GM19240 (cell line): ENCODE data around the gene KIF16B.
A peak's percentile ranks its signal among the peaks of the same experiment; 100 is the strongest.

Source experiments
- DNase-seq: peaks from one replicate; pipeline ENCODE4 v3.0.0; 2011; ENCODE audit warnings: low spot score; ENCODE audit not compliant: insufficient read length

KIF16B gene

DNA sequence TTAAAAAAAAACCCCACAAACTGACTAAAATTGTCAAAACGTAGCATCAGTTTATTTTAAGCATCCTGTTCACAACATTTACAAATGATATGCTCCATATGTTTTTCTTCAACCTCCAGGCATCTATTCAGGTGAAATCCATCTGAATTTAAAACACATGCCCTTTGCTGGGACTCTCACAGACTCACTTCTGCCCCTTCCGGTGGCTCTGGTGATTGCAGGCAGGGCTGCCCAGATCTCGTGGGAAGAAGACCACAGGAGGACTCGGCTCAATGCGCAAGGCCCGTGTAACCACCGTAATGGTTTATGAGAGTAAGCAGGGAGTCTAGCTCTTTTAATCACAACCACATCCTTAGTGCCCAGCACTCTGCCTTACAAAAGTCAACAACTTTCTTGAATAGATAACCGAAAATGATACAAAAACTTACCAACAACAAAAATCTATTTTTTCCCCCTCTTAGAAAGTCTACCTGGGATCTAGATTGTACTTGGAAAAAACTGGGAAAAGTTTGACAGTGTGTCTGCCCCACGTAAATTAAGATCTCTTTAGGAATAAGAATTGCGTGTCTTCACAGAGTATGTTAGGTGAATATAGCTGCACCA, 139.1 kb downstream of the KIF16B start:
- DNase-seq: peak; percentile 10

DNA sequence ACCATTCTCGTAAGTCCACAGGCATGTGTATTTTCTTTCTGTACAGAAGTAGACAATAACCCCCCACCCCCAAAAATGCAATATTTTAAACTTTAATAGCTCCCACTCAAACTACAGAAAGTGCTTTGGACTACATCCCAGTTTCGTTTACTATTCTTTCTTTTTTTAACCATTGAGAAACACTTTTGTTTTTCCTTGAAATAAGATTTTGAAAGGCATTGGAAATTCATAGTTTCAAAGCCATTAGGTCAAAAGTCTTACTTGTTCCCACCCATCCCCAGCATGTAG, 140.0 kb downstream of the KIF16B start:
- DNase-seq: no peak

DNA sequence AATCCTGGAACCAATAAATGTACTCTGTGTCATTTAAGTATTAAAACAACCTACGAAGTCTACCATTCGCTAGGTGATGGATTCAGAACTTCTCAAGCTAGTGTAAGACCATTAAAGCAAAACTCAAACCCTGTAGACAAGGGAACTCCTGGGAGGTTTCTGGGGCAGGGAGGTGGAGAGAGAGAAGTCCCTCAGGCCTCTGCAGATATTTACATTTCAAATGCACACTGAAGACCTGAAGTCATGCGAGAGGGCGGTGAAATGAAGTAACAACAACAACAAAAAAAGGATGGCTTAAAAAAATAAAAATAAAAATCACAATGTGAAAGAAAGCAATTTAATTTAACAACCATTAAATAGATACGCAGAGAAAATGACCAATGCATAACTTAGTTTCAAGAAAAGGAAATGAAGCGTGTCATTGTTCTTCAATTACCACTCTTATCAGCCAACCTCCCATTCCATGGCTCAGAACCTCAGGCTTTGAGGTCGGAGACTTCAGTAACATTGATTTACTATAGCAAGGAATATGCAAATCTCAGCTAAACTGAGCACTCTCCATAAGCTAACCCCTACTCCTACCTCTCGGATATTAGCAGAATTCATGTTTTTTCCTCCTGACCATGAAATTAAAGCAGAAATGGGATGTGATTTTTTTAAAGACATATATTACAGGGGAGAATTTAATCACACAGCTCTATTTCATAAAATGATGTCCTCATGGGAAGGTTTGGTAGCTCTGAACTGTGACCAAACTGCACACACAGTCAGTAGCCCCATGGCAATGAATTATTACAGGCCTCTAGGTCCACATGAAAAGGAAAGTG, 140.6 kb downstream of the KIF16B start:
- no peak for DNase-seq

DNA sequence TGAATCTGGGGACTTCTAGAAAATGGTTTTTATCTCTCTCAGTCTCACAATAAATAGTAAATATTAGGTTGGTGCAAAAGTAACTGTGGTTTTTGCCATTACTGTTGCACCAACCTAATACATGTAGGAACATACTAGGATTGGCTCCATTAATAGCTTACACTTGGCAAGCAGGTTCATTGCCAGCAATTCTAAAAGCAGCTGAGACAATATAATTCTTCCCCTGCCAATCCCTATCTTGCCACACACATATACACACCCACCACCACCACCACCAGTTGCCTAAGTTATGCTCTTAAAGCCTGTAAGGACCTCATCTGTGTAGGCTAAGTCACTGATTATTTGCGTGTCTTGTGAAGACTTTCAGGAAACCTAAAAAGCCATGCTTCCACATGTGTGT, 145.1 kb downstream of the KIF16B start:
- no peak for DNase-seq

DNA sequence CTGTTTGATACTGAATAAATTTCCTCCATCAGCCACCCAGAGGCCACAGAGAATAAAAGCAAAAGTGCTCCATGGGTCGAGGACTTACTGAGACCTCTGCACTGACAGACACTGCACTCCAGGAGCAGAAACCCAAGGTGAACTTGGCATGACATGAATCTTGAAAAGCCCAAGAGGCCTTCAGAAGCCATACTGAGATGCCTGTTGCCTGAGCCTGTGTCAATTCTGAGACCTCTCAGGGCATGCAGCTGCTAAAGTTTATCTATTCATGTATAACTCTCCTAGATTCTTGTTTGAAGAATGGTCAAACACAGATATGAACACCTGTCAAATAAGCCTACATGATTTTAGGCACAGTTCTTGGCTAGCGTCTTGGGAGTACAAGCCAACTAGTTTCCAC, 145.7 kb downstream of the KIF16B start:
- no peak for DNase-seq

DNA sequence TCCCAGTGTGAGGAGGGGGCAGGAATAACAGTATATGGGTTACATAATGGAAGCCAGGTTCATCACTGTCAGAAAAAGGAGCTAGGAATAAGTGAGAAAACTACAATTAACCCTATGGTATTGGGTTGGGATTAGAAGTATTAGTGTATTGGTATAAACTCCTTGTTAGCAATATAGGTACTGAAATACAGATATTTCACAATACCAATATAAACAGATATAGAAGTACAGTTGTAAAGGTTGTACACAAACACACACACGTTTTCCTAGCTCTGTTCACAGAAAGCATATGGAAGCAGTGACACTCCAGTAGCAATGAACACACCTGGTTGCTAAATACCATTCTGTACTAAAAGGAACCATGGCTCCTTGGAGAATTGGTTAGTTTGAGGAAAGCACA, 148.5 kb downstream of the KIF16B start:
- no peak for DNase-seq

DNA sequence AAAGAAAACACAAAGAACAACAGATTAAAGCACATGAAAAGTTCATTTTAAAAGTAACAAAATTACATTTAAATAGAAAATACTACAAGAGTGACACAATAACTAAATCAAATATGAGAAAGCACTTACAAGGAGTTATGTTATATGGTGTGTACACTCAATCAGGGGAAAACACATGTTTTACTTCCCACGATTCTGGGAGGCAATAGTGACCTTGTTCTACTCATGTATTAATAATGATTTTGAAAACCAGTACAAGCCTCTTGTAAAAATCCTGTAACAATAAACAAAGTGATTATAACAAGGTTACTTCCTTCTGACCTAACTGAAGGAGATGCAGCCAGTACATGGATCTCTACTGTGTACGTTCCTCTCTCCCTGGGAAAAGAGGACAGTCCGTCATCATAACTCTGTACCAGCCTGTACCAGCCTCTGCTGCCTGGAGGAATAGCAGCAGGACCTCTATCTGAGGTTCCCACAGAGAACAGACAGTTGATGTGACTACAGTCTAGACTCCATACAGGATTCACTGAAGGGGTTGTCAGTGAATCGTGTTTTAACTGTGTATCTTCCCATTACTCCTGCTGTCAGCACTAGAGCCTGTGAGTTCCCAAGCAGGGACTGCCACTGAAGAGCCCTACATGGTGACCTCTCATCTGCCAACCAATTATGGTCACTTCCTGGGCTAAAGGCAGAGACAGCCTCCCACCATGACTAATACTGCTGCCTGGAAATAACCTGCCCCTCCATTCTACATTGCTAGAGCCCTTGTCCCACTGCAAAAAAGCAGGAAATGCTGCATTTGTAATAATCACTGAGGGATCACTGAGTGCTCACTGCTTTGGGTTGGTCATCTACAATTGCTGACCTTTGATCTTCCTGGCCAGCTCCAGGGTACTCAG, 149.7 kb downstream of the KIF16B start:
- DNase-seq: no peak

DNA sequence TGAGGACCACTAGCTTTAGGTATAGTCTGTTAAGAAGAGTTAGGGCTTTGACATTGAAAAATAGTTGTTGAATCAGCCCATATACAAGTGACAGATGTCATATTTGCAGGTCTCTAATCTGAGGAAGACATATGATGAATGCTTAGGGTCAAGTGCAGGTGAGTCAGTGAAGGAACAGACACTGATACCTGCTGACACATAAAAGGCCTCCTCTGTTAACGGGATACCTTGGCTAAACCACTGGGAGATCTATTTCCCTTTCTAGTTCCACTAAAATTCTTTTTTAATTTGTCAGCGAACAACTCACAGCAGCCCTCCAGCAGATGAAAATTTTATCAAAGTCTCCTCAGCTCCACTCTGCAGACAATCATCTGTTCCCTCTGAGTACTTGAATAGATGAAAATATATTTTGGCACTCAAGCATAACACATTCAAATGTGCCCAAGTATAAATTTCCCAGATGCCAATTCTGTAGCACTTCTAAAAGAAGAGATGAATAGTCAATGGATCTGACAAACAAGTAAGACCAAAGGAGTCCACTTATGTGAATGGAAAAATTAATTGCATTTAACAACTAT, 154.0 kb downstream of the KIF16B start:
- no peak for DNase-seq

DNA sequence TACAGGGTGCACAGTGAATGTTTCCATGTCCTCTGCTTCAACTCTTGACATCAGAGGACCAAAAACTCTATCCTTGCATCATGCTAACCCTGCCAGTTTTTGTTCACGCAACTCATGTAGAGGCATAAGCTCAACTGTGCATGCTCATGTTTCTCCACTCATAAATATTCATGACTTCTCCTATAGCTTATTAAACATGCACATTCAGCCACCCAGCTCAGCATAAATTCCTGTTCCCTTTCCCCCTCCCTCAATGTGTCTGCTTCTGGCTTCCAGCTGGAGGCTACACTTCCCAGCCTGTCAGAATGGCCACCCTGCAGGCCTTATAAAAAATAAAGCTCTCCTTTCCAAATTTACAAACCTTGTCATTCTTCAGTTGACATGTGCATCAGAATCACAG, 154.6 kb downstream of the KIF16B start:
- DNase-seq: no peak

DNA sequence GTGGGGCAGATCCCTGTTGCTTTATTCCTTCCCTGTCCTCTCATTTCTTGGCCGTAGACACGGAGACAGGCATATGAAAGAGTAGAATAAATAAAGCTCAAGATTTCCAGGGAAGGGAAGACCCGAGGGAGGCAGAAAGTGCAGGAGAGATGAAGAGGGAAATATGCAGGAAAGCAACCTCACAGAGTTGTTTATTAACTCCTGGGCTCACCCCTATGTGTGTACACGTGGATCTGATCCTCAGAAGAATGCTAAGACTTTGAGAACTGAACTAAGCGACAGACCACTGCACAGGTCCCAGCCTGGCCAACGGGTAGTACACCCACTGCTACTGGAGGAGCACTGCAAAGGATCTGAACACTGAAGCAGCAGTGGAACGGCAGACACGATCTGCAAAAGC, 156.2 kb downstream of the KIF16B start:
- DNase-seq: no peak

DNA sequence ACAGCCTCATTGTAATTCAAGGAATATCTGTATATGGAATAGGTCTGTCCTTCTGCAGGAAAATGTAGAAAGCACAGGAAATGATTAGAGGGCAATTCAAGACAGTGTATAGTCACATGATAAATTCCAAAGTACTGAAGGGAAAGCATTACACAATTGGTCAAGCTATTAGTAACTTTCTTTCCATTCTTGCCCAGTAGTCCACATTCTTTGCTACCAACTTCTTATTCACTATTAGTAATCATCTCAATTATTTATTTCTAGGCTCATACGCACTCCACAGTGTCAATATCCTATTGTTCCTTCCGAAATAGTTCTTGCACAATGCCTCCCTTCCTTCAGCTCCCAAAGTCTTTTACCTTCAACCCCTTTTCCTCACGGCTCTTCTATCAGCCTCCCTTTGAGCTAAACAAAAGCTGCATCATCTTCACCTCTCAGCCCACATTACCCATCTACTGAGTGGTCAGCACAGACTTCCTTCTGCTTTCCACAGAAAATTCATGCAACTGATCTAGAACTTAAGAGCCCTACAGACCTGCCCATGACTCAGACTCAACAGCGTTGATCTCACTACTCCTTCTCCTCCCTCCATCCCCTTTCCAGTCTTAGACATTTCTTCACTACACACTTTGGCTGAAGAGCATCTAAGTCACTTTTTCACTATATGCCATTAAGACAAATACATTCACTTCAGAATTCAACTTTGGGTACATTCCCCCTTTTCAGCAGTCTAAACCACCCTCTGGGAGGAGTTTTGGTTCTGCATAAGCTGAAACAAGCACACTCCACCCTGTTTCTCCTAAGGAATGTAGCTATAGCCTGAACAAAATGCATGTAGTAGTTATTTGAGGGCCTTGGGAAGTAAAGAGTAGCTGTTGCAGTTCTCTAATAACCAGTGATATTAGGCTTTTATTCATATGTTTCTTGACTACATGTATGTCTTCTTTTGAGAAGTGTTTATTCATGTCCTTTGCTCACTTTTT, 157.9 kb downstream of the KIF16B start:
- no peak for DNase-seq

DNA sequence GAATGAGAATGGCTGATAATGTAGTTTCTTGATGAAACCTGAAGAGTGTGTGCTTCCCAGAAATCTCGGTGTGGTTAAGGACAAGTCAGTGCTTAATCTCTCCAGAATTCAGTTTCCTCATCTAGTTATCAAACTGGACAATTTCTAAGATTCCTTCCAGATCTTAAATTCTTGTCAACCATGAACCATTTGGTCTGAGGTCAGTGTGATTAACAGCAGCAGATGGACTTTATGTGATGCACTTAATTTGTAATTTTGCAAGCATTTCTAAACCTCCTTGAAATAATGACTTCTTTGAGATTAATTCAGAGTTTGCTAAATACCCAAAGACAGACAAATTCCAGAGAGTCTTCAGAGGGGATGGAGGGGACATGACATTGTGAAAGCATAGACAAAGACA, 160.3 kb downstream of the KIF16B start:
- DNase-seq: no peak

DNA sequence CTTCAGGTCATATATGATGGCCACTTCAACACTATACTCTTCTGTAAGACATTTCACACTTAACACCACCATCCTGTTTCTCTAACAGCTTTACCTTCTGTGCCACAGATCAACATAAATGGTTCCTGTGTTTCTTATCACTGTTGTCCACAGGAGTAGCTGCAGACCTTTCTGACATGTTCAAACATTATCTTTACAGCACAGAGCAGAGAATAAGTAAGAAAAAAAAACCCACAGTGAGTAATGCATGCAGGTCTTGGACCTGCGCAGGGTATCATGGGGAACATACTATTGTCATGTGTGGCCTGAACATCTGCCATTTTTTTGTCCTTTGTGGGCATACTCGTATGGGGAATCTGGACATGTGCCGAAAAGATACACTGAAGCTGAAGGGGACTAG, 161.9 kb downstream of the KIF16B start:
- DNase-seq: no peak

DNA sequence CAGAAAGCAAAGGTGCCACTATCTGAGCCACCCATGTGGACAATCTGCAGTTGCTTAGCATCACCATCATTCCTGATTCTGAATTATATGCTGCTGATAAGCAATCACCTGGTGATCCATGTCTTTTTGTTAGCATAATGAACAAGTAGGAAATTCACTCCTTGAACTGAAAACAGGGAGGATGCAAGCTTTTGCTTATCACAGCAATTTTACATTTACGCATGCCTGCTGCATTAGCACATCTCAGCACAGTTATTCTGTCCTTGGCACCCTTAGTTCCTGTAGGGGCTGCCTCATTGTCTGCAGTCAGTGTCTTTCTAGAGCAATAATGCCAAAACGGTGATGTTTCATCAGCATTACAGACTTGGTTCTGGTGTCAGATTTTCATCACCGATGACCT, 162.6 kb downstream of the KIF16B start:
- DNase-seq: no peak

DNA sequence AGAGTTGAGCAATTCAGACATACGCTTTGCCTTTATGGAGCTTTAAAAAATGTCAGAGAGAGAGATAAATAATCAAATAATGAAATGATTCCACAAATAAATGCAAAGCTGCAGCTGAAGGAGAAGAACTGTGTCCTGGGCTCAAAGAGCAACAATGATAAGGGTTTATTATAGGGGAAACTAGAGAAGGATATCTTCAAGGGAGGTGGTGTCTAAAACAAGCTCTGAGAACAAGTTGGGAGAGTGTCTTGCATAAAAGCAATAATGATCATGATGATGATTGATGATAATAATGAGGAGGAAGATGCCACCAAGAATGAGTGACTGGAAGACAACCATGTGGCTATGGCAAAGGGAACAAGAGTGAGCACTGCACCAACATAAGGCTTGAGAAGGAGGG, 164.3 kb downstream of the KIF16B start:
- no peak for DNase-seq

DNA sequence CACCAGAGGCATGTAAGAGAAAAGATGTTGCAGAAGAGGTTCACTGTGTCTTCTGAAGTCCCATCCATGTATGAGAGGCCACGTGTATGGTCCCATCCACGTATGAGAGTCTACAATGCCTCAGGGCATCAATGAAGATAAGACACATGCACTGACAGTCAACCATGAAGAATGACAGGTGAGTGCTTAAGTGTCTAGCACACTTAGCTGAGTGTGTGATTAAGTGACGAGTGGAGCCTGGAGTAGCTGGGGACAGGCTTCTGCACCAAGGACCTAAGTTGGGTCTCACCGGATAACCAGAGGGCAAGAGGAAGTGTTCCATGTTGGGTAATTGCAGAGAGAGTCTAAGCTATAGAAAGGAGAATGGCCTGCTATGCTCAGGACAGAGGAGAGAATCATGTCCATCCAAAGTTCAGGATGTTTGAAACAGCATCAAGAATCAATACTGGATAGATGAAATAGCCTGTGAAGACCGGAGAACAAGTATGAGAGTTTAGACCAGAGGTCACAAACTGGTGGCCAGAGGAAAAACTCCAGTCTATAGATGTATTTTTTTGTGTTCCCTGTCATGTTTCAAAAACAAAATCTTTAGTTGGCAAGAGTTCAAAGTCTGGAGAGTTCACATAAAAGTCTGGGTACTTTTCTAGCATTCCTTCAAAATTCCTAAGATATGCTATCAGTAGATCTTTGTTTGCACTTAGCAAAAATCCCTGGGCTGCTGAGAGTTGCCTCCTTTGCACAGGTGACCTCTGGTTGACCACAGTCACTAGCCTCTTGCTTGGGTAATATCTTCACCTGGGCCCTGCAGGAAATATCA, 165.8 kb downstream of the KIF16B start:
- DNase-seq: no peak

DNA sequence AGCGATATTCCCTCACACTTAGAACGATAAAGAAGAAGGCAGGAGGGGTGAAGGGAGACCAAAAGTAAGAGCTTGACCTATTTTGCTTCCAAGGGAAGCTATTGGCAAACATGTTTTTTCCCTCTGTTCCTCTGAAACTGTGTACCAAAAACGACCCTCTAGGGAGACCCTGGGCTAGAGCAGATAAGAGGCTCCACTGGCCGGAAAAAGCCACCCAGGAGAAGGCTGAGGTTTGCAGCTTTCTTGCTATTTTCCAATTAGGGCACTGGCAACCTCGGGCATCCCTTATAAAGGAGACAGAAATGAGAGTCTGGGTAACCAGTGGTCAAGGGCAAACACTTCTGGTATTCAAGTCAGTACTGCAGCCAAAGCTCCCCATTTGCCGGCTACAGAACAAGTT, 168.0 kb downstream of the KIF16B start:
- DNase-seq: no peak

DNA sequence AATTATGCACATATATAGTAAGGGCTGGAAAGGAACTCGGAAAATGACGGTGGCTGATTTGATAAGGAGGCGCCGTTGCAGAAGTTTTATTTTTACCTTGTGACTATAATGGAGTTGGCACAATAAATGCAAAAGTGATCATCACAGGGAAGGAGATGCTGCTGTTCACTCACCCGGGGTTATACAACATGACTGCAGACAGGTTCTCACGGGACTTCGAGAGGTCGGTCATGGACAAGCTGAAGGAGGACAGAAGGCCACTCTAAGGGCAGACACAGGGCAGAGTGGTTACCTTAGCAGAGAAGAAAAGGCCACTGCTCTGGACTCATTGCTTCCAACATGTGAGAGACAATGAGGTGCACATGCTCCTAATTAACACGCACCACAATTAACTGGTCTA, 168.6 kb downstream of the KIF16B start:
- no peak for DNase-seq

DNA sequence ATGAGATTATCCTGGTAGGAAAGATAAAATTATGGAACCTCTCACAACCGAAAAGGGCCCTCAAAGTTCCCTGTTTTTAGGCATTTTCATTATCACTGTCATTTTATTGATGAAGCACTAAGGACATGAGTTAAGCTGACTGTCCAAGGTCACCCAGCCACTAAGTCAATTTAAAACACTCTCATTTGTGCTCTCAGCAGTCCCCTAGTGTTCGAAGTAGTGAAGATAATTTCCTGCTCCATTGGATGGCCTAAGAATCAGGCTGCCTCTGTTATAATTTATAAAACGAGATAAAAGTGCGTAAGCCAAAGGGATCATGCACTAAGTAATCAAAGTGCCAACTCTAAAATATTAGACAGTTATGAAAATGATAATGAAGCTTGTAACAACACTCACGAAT, 169.1 kb downstream of the KIF16B start:
- DNase-seq: no peak

DNA sequence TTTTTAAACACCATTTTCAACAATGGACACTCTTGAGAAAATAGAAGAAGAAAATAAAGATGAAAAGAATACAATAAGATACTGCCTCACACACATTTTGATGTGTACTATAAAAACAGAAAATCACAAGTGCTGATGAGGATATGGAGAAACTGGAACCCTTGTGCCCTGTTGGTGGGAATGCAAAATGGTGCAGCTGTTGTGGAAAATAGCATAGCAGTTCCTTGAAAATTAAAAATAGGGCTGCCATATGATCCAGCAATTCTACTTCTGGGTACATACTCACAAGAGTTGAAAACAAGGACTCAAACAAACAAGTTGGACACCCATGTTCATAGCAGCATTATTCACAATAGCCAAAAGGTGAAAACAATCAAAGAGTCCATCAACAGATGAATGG, 173.0 kb downstream of the KIF16B start:
- no peak for DNase-seq
